Activated CD4-positive, alpha-beta memory T cell treated with anti-CD3 and anti-CD28 coated beads for 36 hours (primary cell): ENCODE data around the gene EFNA5. TPM values are rescaled to one million over a fixed set of nuclear protein-coding genes. Genes with fewer than 3 reads are reported as not detected.

ENCODE experiments used
- CTCF ChIA-PET: fragments of 350-600 bp; sonication (Branson Sonifier 250); formaldehyde crosslinking; loops from one replicate; lab custom pipeline; 2021; ENCODE audit warnings: antibody characterized with exemption, inconsistent platforms; lab: Charles Lee
- POLR2A ChIA-PET: fragments of 350-600 bp; sonication (Branson Sonifier 250); formaldehyde crosslinking; loops from one replicate; lab custom pipeline; 2021; ENCODE audit warnings: antibody characterized with exemption; lab: Charles Lee
- DNase-seq: peaks from one replicate; pipeline ENCODE4 v3.0.0-alpha.2; 2020
- H3K27ac Mint-ChIP-seq: one replicate; pipeline ENCODE4 v1.8.0; 2021; ENCODE audit warnings: mixed read lengths
- H3K27me3 Mint-ChIP-seq: one replicate; pipeline ENCODE4 v1.8.0; 2021; ENCODE audit warnings: mixed read lengths
- H3K36me3 Mint-ChIP-seq: one replicate; pipeline ENCODE4 v1.8.0; 2021; ENCODE audit warnings: mixed read lengths
- H3K4me1 Mint-ChIP-seq: one replicate; pipeline ENCODE4 v1.8.0; 2021; ENCODE audit warnings: low read depth, mixed read lengths
- H3K4me3 Mint-ChIP-seq: one replicate; pipeline ENCODE4 v1.8.0; 2021; ENCODE audit warnings: mild to moderate bottlenecking, mixed read lengths
- H3K9me3 Mint-ChIP-seq: one replicate; pipeline ENCODE4 v1.8.0; 2021; ENCODE audit warnings: mixed read lengths
- intact Hi-C: fragments of 100-400 bp; cut with micrococcal nuclease; formaldehyde crosslinking; loops from one replicate; pipeline ENCODE4 v1.15.1; 2023
- total RNA-seq, 2 experiments: library from RNA; stranded (reverse); gene quantifications; one replicate each; pipeline ENCODE4 v1.2.3, GENCODE V29; 2021

Gene EFNA5
- total RNA-seq, 2 experiments from 2014 or later: not detected

- no peaks in the 10 kb centered on the region for H3K9me3 Mint-ChIP-seq
- no peak for DNase-seq
- H3K27ac Mint-ChIP-seq: no peak overlapping the region
- CTCF ChIA-PET: no interaction called here
- intact Hi-C loops: loop anchor here (2.0 to 10.0 kb wide), 5 partner anchors 101 to 676 kb away; no protein-coding TSS in a partner anchor
- peaks cover 59% of the 10 kb centered on the region for H3K27me3 Mint-ChIP-seq
- POLR2A ChIA-PET: no interaction called here
- peak overlapping the region; percentile 62 for H3K4me3 Mint-ChIP-seq
- H3K36me3 Mint-ChIP-seq: no peaks in the 10 kb centered on the region
- H3K4me1 Mint-ChIP-seq: peaks cover 29% of the 10 kb centered on the region
Observed at GRCh38 chr5:107671742-107672210, 1.0 kb upstream of the EFNA5 start.

GRCh38 chr5:107670087-107670931 lies 428 bp downstream of the EFNA5 start:
- Mint-ChIP-seq H3K36me3 (no peaks in the 10 kb centered on the region), H3K4me3 (peak overlapping the region; percentile 55), H3K4me1 (peaks cover 29% of the 10 kb centered on the region), H3K27ac (no peak overlapping the region), H3K27me3 (peaks cover 62% of the 10 kb centered on the region), H3K9me3 (no peaks in the 10 kb centered on the region)
- intact Hi-C loops: loop anchor here (5.0 to 10.0 kb wide), 4 partner anchors 183 to 677 kb away; no protein-coding TSS in a partner anchor
- POLR2A ChIA-PET: no interaction called here
- CTCF ChIA-PET: no interaction called here
- DNase-seq: peak; percentile 16

GRCh38 chr5:107669096-107670031 lies 1.4 kb downstream of the EFNA5 start:
- H3K9me3 Mint-ChIP-seq: no peaks in the 10 kb centered on the region
- peak overlapping the region; percentile 35 for H3K4me3 Mint-ChIP-seq
- H3K36me3 Mint-ChIP-seq: no peaks in the 10 kb centered on the region
- no peak for DNase-seq
- H3K4me1 Mint-ChIP-seq: peaks cover 29% of the 10 kb centered on the region
- peaks cover 56% of the 10 kb centered on the region for H3K27me3 Mint-ChIP-seq
- ChIA-PET CTCF (no interaction called here), POLR2A (no interaction called here)
- no peak overlapping the region for H3K27ac Mint-ChIP-seq
- intact Hi-C loops: loop anchor here (5.0 to 10.0 kb wide), 4 partner anchors 182 to 678 kb away; no protein-coding TSS in a partner anchor

GRCh38 chr5:107668154-107669095 lies 2.3 kb downstream of the EFNA5 start:
- Mint-ChIP-seq H3K27ac (no peak overlapping the region), H3K36me3 (no peaks in the 10 kb centered on the region), H3K4me1 (peaks cover 25% of the 10 kb centered on the region), H3K9me3 (no peaks in the 10 kb centered on the region), H3K4me3 (no peak overlapping the region), H3K27me3 (peaks cover 48% of the 10 kb centered on the region)
- ChIA-PET CTCF (no interaction called here), POLR2A (no interaction called here)
- no peak for DNase-seq
- intact Hi-C loops: no loop called here

- Mint-ChIP-seq H3K4me3 (no peak overlapping the region), H3K4me1 (peaks cover 9% of the 10 kb centered on the region), H3K27ac (no peak overlapping the region), H3K36me3 (no peaks in the 10 kb centered on the region), H3K9me3 (no peaks in the 10 kb centered on the region), H3K27me3 (peaks cover 36% of the 10 kb centered on the region)
- intact Hi-C loops: no loop called here
- POLR2A ChIA-PET: no interaction called here
- no peak for DNase-seq
- CTCF ChIA-PET: interaction anchor here (3.1 kb wide), 1 partner anchor 8 kb away, joined by 16 read pairs; no protein-coding TSS in a partner anchor
Observed at GRCh38 chr5:107666051-107666655, 4.6 kb downstream of the EFNA5 start.

- H3K4me1 Mint-ChIP-seq: peaks cover 3% of the 10 kb centered on the region
- H3K9me3 Mint-ChIP-seq: no peaks in the 10 kb centered on the region
- no peak overlapping the region for H3K4me3 Mint-ChIP-seq
- H3K27me3 Mint-ChIP-seq: peaks cover 31% of the 10 kb centered on the region
- POLR2A ChIA-PET: no interaction called here
- no peak for DNase-seq
- H3K27ac Mint-ChIP-seq: no peak overlapping the region
- intact Hi-C loops: no loop called here
- no peaks in the 10 kb centered on the region for H3K36me3 Mint-ChIP-seq
- CTCF ChIA-PET: interaction anchor here (3.1 kb wide), 1 partner anchor 9 kb away, joined by 16 read pairs; no protein-coding TSS in a partner anchor
Observed at GRCh38 chr5:107665036-107665570, 5.6 kb downstream of the EFNA5 start.

- no peak overlapping the region for H3K27ac Mint-ChIP-seq
Observed at GRCh38 chr5:107663697-107664096, 7.0 kb downstream of the EFNA5 start.

GRCh38 chr5:107661650-107662044 lies 9.1 kb downstream of the EFNA5 start:
- Mint-ChIP-seq H3K27me3 (peaks cover 14% of the 10 kb centered on the region), H3K4me3 (no peak overlapping the region), H3K27ac (no peak overlapping the region), H3K36me3 (no peaks in the 10 kb centered on the region), H3K4me1 (no peaks in the 10 kb centered on the region), H3K9me3 (no peaks in the 10 kb centered on the region)
- intact Hi-C loops: no loop called here
- no peak for DNase-seq
- CTCF ChIA-PET: no interaction called here
- POLR2A ChIA-PET: no interaction called here

More at GRCh38 chr5:107663697-107664096, 7.0 kb downstream of the EFNA5 start:
- H3K9me3 Mint-ChIP-seq: no peaks in the 10 kb centered on the region
- ChIA-PET CTCF (interaction anchor here (3.1 kb wide), 1 partner anchor 10 kb away, joined by 16 read pairs; no protein-coding TSS in a partner anchor), POLR2A (no interaction called here)
- no peak for DNase-seq
- peaks cover 25% of the 10 kb centered on the region for H3K27me3 Mint-ChIP-seq
- no peaks in the 10 kb centered on the region for H3K4me1 Mint-ChIP-seq
- no peak overlapping the region for H3K4me3 Mint-ChIP-seq
- intact Hi-C loops: no loop called here
- H3K36me3 Mint-ChIP-seq: no peaks in the 10 kb centered on the region

GRCh38 chr5:107661038-107661649 lies 9.6 kb downstream of the EFNA5 start:
- no peak for DNase-seq
- peaks cover 10% of the 10 kb centered on the region for H3K27me3 Mint-ChIP-seq
- no peak overlapping the region for H3K4me3 Mint-ChIP-seq
- intact Hi-C loops: no loop called here
- CTCF ChIA-PET: no interaction called here
- H3K9me3 Mint-ChIP-seq: no peaks in the 10 kb centered on the region
- no peaks in the 10 kb centered on the region for H3K4me1 Mint-ChIP-seq
- no peaks in the 10 kb centered on the region for H3K36me3 Mint-ChIP-seq
- POLR2A ChIA-PET: no interaction called here
- no peak overlapping the region for H3K27ac Mint-ChIP-seq

- Mint-ChIP-seq H3K4me3 (no peak overlapping the region), H3K9me3 (no peaks in the 10 kb centered on the region)
- DNase-seq: no peak
Observed at GRCh38 chr5:107658528-107658927, 12.2 kb downstream of the EFNA5 start.

More at GRCh38 chr5:107658528-107658927, 12.2 kb downstream of the EFNA5 start:
- Mint-ChIP-seq H3K4me1 (no peaks in the 10 kb centered on the region), H3K27ac (no peak overlapping the region), H3K27me3 (peaks cover 10% of the 10 kb centered on the region), H3K36me3 (no peaks in the 10 kb centered on the region)
- POLR2A ChIA-PET: no interaction called here
- intact Hi-C loops: no loop called here
- CTCF ChIA-PET: no interaction called here
